PFSK-1 (cell line): ENCODE measurements around the gene LDB2.

Experiments
- POLR2AphosphoS5 ChIP-seq: IDR thresholded peaks from 2 replicates; pipeline ENCODE4 v1.6.1; 2012; ENCODE audit warnings: low read depth, mild to moderate bottlenecking, control low read depth, low read length, moderate library complexity
- SIN3A ChIP-seq: IDR thresholded peaks from 2 replicates; pipeline ENCODE4 v1.6.1; 2012; ENCODE audit warnings: mild to moderate bottlenecking, low read length, moderate library complexity, borderline replicate concordance; ENCODE audit not compliant: insufficient read depth
- TAF1 ChIP-seq: IDR thresholded peaks from 2 replicates; pipeline ENCODE4 v1.6.1; 2012; ENCODE audit warnings: low read length, control low read depth, borderline replicate concordance; ENCODE audit not compliant: insufficient read depth

DNA sequence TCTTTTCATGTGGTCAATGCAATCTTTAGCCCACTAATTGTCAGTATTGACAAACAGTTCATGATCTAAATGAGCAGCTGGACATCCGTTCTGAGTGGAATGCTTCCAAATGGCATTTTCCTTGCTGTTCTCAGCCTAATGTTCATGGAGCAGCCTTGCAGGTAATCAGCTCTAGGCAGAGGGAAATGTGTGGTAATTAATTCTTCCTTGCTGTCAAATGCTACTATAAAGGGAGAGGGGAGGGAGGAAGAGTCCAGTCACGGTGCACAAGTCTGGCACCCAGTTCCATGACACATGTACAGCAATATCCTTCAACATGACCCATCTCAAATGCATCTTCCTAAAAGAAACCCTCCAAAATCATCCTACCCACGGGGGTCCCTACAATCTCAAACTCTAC, 88.5 kb downstream of the LDB2 start:
- TF ChIP-seq TAF1 (no peak), POLR2AphosphoS5 (no peak), SIN3A (no peak)
